ENCODE data around the gene GALNT15. TPM values are rescaled to one million over a fixed set of nuclear protein-coding genes. Genes with fewer than 3 reads are reported as not detected.

The GALNT15 gene
- total and polyA plus RNA-seq, 2 experiments from 2014 or later = 0.18 to 0.97 TPM

GRCh38 chr3:16240229-16241023 is 65.9 kb downstream of the GALNT15 start:
- no peak for TF ChIP-seq CTCF (IDR thresholded peaks at IDR 0.05; ENCODE audit: low read depth, low read length)
- no peak overlapping the region for H3K27ac ChIP-seq
- H3K4me3 ChIP-seq = no peak overlapping the region
- H3K27me3 ChIP-seq = no peaks in the 10 kb centered on the region
- H3K4me1 ChIP-seq (ENCODE audit: low read depth) = peaks cover 13% of the 10 kb centered on the region
- no peaks in the 10 kb centered on the region for H3K36me3 ChIP-seq
- H3K9me3 ChIP-seq (ENCODE audit: low read depth) = no peaks in the 10 kb centered on the region
- peak in 1 of 2 donors; percentile 80 for DNase-seq (ENCODE audit: low read depth in 1 of 2, low spot score in 1 of 2)

GRCh38 chr3:16241225-16241624 is 66.7 kb downstream of the GALNT15 start:
- TF ChIP-seq CTCF (IDR thresholded peaks at IDR 0.05; ENCODE audit: low read depth, low read length) = no peak
- no peaks in the 10 kb centered on the region for H3K9me3 ChIP-seq (ENCODE audit: low read depth)

GRCh38 chr3:16242177-16242576 is 67.7 kb downstream of the GALNT15 start:
- H3K27ac ChIP-seq = no peak overlapping the region
- no peaks in the 10 kb centered on the region for H3K9me3 ChIP-seq (ENCODE audit: low read depth)
- TF ChIP-seq CTCF (IDR thresholded peaks at IDR 0.05; ENCODE audit: low read depth, low read length) = no peak
- no peaks in the 10 kb centered on the region for H3K36me3 ChIP-seq
- H3K4me1 ChIP-seq (ENCODE audit: low read depth) = peaks cover 13% of the 10 kb centered on the region
- DNase-seq (ENCODE audit: low read depth in 1 of 2, low spot score in 1 of 2) = no peak
- no peaks in the 10 kb centered on the region for H3K27me3 ChIP-seq
- H3K4me3 ChIP-seq = no peak overlapping the region

More at GRCh38 chr3:16241225-16241624, 66.7 kb downstream of the GALNT15 start:
- no peaks in the 10 kb centered on the region for H3K36me3 ChIP-seq
- no peak overlapping the region for H3K27ac ChIP-seq
- no peaks in the 10 kb centered on the region for H3K27me3 ChIP-seq
- DNase-seq (ENCODE audit: low read depth in 1 of 2, low spot score in 1 of 2) = no peak
- H3K4me1 ChIP-seq (ENCODE audit: low read depth) = peaks cover 13% of the 10 kb centered on the region
- no peak overlapping the region for H3K4me3 ChIP-seq

- Histone ChIP-seq H3K27me3 (no peaks in the 10 kb centered on the region), H3K4me1 (ENCODE audit: low read depth) (peaks cover 13% of the 10 kb centered on the region), H3K4me3 (no peak overlapping the region), H3K27ac (peak overlapping the region; percentile 36), H3K9me3 (ENCODE audit: low read depth) (no peaks in the 10 kb centered on the region), H3K36me3 (no peaks in the 10 kb centered on the region)
- peak; percentile 38 to 58 for DNase-seq (ENCODE audit: low read depth in 1 of 2, low spot score in 1 of 2)
- TF ChIP-seq CTCF (IDR thresholded peaks at IDR 0.05; ENCODE audit: low read depth, low read length) = no peak
These were observed 69.4 kb downstream of the GALNT15 start for GRCh38 chr3:16243706-16244490.

GRCh38 chr3:16245609-16246008 is 71.1 kb downstream of the GALNT15 start:
- Histone ChIP-seq H3K4me3 (no peak overlapping the region), H3K27me3 (no peaks in the 10 kb centered on the region), H3K9me3 (ENCODE audit: low read depth) (no peaks in the 10 kb centered on the region), H3K36me3 (no peaks in the 10 kb centered on the region), H3K27ac (no peak overlapping the region), H3K4me1 (ENCODE audit: low read depth) (peaks cover 13% of the 10 kb centered on the region)
- no peak for DNase-seq (ENCODE audit: low read depth in 1 of 2, low spot score in 1 of 2)
- no peak for TF ChIP-seq CTCF (IDR thresholded peaks at IDR 0.05; ENCODE audit: low read depth, low read length)

All from cardiac muscle cell (in vitro differentiated cells and primary cell).